ENCODE results near the gene WIPI1.

DNA sequence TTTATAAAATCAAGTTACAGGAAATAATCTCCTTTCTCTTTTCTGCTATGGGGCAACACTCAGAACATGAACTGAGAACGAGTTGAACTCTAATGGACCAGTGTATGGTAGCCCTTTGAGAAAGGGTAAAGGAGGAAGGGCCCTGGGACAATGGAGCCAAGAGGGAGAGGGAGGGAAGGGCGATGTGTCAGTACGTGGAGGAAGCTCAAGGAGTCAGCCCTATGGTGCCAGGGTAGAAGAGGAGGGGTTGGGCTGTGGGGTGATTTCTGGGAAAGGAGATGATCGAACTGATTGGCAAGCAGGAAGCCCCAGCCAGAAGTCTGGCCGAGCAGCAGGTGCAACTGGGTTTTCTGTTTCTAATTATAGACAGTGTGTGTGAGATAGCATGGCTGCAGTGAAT, 4.3 kb upstream of the WIPI1 start:
- TF ChIP-seq POLR2A (IDR thresholded peaks at IDR 0.05), result no peak
- TF ChIP-seq, protein P1, sequence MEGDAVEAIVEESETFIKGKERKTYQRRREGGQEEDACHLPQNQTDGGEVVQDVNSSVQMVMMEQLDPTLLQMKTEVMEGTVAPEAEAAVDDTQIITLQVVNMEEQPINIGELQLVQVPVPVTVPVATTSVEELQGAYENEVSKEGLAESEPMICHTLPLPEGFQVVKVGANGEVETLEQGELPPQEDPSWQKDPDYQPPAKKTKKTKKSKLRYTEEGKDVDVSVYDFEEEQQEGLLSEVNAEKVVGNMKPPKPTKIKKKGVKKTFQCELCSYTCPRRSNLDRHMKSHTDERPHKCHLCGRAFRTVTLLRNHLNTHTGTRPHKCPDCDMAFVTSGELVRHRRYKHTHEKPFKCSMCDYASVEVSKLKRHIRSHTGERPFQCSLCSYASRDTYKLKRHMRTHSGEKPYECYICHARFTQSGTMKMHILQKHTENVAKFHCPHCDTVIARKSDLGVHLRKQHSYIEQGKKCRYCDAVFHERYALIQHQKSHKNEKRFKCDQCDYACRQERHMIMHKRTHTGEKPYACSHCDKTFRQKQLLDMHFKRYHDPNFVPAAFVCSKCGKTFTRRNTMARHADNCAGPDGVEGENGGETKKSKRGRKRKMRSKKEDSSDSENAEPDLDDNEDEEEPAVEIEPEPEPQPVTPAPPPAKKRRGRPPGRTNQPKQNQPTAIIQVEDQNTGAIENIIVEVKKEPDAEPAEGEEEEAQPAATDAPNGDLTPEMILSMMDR (IDR thresholded peaks at IDR 0.05), result no peak

Measured in prostate gland (tissue), 2 donors.